Sigmoid colon (tissue), 4 donors: ENCODE results near the gene DTNBP1.

ENCODE experiments used
- EP300 ChIP-seq, 4 donors: sonication (generic); formaldehyde crosslinking; IDR thresholded peaks; one replicate each; pipeline ENCODE4 v1.6.1; 2017; ENCODE audit warnings: antibody characterized with exemption in 4 of 4
- POLR2A ChIP-seq, 2 donors: fragments of 450-650 bp; IDR thresholded peaks; one replicate each; pipeline ENCODE4 v1.6.1; 2016; ENCODE audit warnings: antibody characterized with exemption in 2 of 2, mild to moderate bottlenecking in 2 of 2, moderate library complexity in 2 of 2
- POLR2AphosphoS5 ChIP-seq, 4 donors: sonication (generic); formaldehyde crosslinking; IDR thresholded peaks; one replicate each; pipeline ENCODE4 v1.6.1; 2017; ENCODE audit warnings: antibody characterized with exemption in 4 of 4
- TF ChIP-seq, protein P1 (sequence below), 4 experiments: fragments of 450-650 bp in 3 of 4; fragments of 200-600 bp in 1 of 4; IDR thresholded peaks; one replicate each; pipeline ENCODE4 v1.5.1; 2016 to 2019; ENCODE audit warnings: antibody characterized with exemption in 4 of 4, mild to moderate bottlenecking in 3 of 4, moderate library complexity in 2 of 4

GRCh38 chr6:15512721-15513120 lies 150.1 kb downstream of the DTNBP1 start:
- TF ChIP-seq, protein P1, sequence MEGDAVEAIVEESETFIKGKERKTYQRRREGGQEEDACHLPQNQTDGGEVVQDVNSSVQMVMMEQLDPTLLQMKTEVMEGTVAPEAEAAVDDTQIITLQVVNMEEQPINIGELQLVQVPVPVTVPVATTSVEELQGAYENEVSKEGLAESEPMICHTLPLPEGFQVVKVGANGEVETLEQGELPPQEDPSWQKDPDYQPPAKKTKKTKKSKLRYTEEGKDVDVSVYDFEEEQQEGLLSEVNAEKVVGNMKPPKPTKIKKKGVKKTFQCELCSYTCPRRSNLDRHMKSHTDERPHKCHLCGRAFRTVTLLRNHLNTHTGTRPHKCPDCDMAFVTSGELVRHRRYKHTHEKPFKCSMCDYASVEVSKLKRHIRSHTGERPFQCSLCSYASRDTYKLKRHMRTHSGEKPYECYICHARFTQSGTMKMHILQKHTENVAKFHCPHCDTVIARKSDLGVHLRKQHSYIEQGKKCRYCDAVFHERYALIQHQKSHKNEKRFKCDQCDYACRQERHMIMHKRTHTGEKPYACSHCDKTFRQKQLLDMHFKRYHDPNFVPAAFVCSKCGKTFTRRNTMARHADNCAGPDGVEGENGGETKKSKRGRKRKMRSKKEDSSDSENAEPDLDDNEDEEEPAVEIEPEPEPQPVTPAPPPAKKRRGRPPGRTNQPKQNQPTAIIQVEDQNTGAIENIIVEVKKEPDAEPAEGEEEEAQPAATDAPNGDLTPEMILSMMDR (IDR thresholded peaks at IDR 0.05), result no peak
- TF ChIP-seq EP300 (IDR thresholded peaks at IDR 0.05), result no peak
- no peak for TF ChIP-seq POLR2AphosphoS5 (IDR thresholded peaks at IDR 0.05)
- TF ChIP-seq POLR2A (IDR thresholded peaks at IDR 0.05), result no peak
